ENCODE data around the gene VSIR. TPM values are rescaled to one million over a fixed set of nuclear protein-coding genes. Genes with fewer than 3 reads are reported as not detected.

The VSIR gene
- total RNA-seq, 1 experiment from 2014 or later: 57.7 TPM

GRCh38 chr10:71750124-71750841 is 23.0 kb downstream of the VSIR start:
- H3K79me2 ChIP-seq (ENCODE audit: low read depth): no peaks in the 10 kb centered on the region
- no peaks in the 10 kb centered on the region for H4K20me1 ChIP-seq (ENCODE audit: insufficient read depth)
- no peak overlapping the region for H3K4me2 ChIP-seq
- no peaks in the 10 kb centered on the region for H3K9me3 ChIP-seq (ENCODE audit: insufficient read depth, low read depth)
- H2AFZ ChIP-seq: no peak overlapping the region
- no peak overlapping the region for H3K27ac ChIP-seq
- no peaks in the 10 kb centered on the region for H3K36me3 ChIP-seq (ENCODE audit: low read depth)
- no peaks in the 10 kb centered on the region for H3K27me3 ChIP-seq (ENCODE audit: insufficient read depth, low read depth)
- no peak for DNase-seq
- H3K4me1 ChIP-seq (replicated peaks; ENCODE audit: insufficient read depth): no peaks in the 10 kb centered on the region
- no TSS peak for BruUV-seq (replicated peaks)
- TF ChIP-seq EZH2 (IDR thresholded peaks at IDR 0.05; ENCODE audit: low read depth): no peak
- no peak for TF ChIP-seq CTCF (conservative IDR thresholded peaks at IDR 0.05)
- no peak overlapping the region for H3K4me3 ChIP-seq
- ChIA-PET CTCF (no interaction called here), POLR2A (ENCODE audit: unreplicated experiment) (no interaction called here)
- peaks cover 5% of the 10 kb centered on the region; the same call in 1 of the 2 replicates for H3F3A ChIP-seq (ENCODE audit: insufficient read depth, low read depth)
- no peaks in the 10 kb centered on the region for H3K9me2 ChIP-seq (ENCODE audit: insufficient read depth)
- intact Hi-C loops (cut with micrococcal nuclease; ENCODE audit: unreplicated experiment): no loop called here

DNA sequence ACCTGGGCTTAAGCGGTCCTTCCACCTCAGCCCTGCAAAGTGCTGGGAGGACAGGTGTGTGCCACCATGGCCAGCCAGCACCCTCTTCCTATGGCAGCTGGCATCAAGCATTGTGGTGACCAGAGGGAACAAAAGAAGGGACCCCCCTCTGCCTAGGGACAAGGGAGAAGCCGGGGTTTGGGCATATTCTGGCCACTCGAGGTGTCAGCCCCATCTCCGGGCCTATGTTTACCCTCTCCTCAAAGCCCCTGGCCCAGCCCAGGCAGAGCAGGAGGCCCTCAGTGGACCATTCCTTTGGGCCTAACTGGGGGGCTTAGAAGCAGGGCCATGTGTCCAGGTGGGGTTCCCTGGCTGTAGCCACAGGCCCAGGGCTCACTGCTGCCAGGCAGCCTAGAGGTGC is 23.9 kb downstream of the VSIR start:
- no peaks in the 10 kb centered on the region for H3K36me3 ChIP-seq (ENCODE audit: low read depth)
- no peak for DNase-seq
- ChIA-PET CTCF (no interaction called here), POLR2A (ENCODE audit: unreplicated experiment) (no interaction called here)
- H3F3A ChIP-seq (ENCODE audit: insufficient read depth, low read depth): peaks cover 5% of the 10 kb centered on the region; the same call in 1 of the 2 replicates
- H3K9me2 ChIP-seq (ENCODE audit: insufficient read depth): no peaks in the 10 kb centered on the region
- no peaks in the 10 kb centered on the region for H3K27me3 ChIP-seq (ENCODE audit: insufficient read depth, low read depth)
- H3K4me1 ChIP-seq (replicated peaks; ENCODE audit: insufficient read depth): no peaks in the 10 kb centered on the region
- BruUV-seq (replicated peaks): no TSS peak
- no peak overlapping the region for H3K4me2 ChIP-seq
- no peak for TF ChIP-seq EZH2 (IDR thresholded peaks at IDR 0.05; ENCODE audit: low read depth)
- no peak for TF ChIP-seq CTCF (conservative IDR thresholded peaks at IDR 0.05)
- no peaks in the 10 kb centered on the region for H3K79me2 ChIP-seq (ENCODE audit: low read depth)
- no peaks in the 10 kb centered on the region for H3K9me3 ChIP-seq (ENCODE audit: insufficient read depth, low read depth)
- intact Hi-C loops (cut with micrococcal nuclease; ENCODE audit: unreplicated experiment): no loop called here
- H2AFZ ChIP-seq: no peak overlapping the region
- no peak overlapping the region for H3K27ac ChIP-seq
- H3K4me3 ChIP-seq: no peak overlapping the region
- H4K20me1 ChIP-seq (ENCODE audit: insufficient read depth): no peaks in the 10 kb centered on the region

DNA sequence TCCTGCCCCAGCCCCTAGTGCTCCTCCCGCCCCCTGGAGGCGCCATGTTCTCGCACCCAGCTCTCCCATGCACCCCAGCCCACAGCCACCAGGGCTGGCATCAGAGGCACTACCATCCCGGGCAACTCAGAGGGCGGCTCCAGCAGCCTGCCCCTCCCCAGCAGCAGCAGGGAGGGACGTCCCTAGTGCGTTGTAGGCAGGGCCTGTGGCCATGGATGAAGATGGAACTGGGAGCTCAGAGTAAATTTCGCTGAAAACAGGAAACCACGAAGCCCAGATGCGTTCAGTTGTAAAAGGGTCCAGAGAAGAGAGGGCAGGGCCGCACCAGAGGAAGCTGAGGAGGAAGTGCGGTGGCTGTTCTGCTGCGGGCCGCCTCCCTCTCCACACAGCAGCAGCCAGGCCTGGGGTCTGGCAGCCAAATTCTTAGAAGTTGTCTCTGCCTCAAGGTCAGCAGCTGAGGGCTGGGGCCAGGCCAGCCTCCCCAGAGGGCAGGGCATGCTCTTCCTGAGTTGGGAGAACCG is 24.6 kb downstream of the VSIR start:
- Histone ChIP-seq H3K4me2 (no peak overlapping the region), H3K9me3 (ENCODE audit: insufficient read depth, low read depth) (no peaks in the 10 kb centered on the region), H3K9me2 (ENCODE audit: insufficient read depth) (no peaks in the 10 kb centered on the region), H3K27me3 (ENCODE audit: insufficient read depth, low read depth) (no peaks in the 10 kb centered on the region), H3K36me3 (ENCODE audit: low read depth) (no peaks in the 10 kb centered on the region), H2AFZ (no peak overlapping the region), H3K4me3 (no peak overlapping the region), H4K20me1 (ENCODE audit: insufficient read depth) (no peaks in the 10 kb centered on the region), H3K4me1 (replicated peaks; ENCODE audit: insufficient read depth) (no peaks in the 10 kb centered on the region), H3K27ac (no peak overlapping the region), H3F3A (ENCODE audit: insufficient read depth, low read depth) (peaks cover 5% of the 10 kb centered on the region; the same call in 1 of the 2 replicates), H3K79me2 (ENCODE audit: low read depth) (no peaks in the 10 kb centered on the region)
- ChIA-PET CTCF (no interaction called here), POLR2A (ENCODE audit: unreplicated experiment) (no interaction called here)
- BruUV-seq (replicated peaks): no TSS peak
- intact Hi-C loops (cut with micrococcal nuclease; ENCODE audit: unreplicated experiment): no loop called here
- no peak for DNase-seq
- TF ChIP-seq EZH2 (IDR thresholded peaks at IDR 0.05; ENCODE audit: low read depth) (no peak), CTCF (conservative IDR thresholded peaks at IDR 0.05) (no peak)

Data from PC-9 (cell line).